NCI-H446 (cell line): ENCODE data around the gene RIIAD1.
"Not testable (repeated sequence)": the region's sequence is repeated elsewhere in the genome, so short reads cannot be mapped to it uniquely, and the experiment has no call there.

ENCODE experiments used
- DNase-seq, 2 experiments: peaks; one replicate each; lab custom pipeline; 2025; lab: John Stamatoyannopoulos, UW

Gene RIIAD1, protein sequence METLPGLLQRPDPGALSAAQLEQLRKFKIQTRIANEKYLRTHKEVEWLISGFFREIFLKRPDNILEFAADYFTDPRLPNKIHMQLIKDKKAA

DNA sequence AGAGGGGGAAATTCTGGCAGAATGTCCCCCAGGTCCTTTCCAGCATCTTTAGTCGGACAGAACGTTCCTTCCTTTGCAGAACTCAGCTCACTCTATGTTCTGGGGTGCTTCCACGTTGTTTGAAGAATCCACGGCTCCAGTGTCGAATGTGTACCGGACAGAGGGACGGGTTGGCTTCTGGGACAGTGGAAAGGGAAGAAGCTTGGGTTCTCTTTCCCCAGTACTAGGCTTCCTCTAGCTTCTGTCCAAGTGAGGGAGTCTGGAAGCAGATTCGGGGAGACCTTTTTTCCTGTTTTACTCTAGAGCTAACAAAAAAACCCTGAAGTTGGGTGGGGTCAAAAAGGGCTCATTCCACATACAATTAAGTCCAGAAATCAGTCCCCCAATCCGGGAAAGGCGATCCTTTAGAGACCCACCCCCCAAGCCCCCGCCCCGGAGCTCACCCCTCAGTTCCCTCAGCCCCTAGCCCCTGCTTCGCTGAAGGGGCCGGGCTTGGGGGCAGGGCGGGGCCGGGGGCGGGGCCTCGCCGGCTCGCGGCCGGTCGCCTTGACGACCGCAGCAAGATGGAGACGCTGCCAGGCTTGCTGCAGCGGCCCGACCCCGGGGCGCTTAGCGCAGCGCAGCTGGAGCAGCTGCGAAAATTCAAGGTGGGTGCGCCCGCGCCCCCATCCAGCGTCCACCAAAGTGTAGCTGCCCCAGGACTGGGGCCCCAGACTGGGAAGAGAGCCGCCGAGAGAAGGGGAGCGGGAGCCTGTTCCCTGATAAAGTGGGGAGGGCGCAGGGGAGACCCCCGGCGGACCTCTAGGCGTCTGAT lies at the start of gene RIIAD1:
Gene RIIAD1 (plus strand): TSS at position 549 of the 814 bp plus-strand sequence. CDS start 15 bp downstream, at position 564.
- DNase-seq: no peak

DNA sequence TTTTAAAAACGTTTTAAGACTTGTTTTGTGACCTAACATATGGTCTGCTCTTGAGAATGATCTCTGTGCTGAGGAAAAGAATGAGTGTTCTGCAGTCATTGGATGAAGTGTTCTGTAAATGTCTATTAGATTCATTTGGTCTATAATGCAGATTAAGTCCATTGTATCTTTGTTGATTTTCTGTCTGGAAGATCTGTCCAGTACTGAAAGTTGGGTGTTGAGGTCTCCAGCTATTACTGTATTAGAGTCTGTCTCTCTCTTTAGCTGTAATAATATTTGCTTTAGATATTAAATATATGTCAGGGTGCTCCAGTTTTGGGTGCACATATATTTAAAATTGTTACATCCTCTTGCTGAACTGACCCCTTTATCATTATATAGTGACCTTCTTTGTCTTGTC lies 47.9 kb upstream of the RIIAD1 start:
- DNase-seq: no peak

DNA sequence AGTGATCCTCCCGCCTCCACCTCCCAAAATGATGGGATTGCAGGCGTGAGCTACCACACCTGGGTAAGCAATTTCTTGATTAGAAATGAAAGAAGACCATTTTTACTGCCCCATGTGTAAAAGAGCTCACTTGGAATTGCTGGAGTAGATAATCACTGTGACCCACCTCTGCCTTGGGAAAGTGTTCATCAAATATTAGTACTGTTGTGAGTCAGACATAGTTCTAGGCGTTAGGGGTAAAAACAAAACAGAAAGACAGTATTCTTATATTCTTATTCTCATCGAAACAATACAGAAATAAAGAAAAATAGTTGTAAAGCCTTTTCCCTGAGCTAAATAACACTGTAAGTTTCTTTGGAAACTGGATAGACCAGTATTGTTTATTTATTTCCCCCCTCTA lies 40.9 kb upstream of the RIIAD1 start:
- DNase-seq: no peak

DNA sequence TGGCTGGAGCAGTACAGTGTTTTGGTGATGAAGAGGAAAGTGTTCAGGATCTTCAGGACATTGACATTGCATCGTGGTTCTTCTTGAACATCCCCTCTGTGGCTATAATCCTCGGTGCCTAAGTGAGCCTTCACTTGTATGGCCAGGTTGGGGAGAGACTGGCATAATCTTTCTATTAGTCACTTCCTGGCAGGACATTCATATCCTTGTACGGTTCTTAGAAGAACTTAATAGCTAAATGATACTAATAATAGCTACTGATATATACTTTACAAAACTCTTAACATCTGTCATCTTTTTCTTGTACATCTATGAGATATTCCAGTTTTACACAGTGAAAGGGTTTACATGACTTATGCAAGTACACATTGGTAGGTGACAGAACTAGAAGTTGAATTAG lies 40.5 kb upstream of the RIIAD1 start:
- DNase-seq: no peak

DNA sequence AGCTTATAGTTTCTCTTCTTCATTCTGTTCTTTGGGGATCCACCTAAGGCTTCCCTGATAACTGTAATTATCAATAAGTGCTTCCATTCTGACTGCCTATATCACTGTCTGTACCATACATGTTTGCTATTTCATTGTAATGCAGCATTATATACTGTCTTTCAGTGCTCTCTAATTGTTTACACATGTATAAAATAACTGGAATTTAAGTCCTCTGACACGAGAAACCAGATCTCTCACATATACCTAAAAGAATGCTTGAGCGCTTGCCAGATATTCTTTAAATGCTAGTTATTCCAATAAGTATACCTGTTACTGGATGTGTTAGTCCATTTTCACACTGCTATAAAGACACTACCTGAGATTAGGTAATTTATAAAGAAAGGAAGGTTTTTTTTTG lies 39.4 kb upstream of the RIIAD1 start:
- no peak for DNase-seq

DNA sequence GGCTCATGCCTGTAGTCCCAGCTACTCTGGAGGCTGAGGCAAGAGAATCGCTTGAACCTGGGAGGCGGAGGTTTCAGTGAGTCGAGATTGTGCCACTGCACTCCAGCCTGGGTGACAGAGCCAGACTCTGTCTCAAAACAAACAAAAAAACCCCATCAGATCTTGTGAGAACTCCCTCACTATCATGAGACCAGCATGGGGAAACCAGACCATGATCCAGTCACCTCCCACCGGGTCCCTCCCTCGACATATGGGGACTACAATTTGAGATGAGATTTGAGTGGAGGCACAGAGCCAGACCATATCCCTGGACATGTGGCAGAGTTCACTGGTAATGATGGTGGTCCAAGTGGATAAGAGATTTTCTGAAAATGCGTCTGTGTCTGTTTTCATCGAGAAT lies 38.4 kb upstream of the RIIAD1 start:
- not testable (repeated sequence) for DNase-seq

DNA sequence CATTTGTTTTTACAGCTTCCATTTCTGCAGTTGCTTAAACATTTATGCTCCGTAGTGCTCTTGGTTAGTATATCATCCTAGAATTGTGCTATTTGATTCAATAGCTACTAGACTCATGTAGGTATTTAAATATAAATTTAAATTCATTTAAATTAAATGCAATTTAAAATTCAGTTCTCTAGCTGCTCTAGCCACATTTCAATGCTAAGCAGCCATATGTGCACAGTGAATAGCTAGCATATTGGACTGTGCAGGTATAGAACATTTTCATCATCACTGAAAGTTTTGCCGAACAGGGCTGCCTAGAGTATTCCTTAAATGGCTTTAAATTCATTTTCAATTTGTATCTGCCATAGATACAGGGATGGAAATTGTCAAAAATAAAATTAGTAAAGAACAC lies 37.2 kb upstream of the RIIAD1 start:
- DNase-seq: no peak

DNA sequence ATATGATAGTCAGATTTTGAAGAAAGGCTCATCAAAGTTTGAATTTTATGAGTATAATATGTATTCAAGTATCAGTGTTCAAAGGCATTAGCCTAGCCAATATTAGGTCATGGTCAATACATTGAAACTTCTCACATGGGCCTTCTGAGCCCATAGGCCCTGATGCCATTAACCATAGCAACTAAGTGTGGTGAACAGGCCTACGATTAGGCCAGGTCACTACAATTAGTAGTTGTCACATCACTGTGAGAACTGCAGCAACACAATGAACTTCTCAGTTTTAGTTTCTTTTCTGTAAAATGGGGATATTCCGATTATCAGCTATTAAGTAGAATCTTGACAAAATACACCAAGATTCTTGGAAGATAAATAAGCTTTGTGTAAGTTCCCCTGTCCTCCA lies 34.8 kb upstream of the RIIAD1 start:
- no peak for DNase-seq

DNA sequence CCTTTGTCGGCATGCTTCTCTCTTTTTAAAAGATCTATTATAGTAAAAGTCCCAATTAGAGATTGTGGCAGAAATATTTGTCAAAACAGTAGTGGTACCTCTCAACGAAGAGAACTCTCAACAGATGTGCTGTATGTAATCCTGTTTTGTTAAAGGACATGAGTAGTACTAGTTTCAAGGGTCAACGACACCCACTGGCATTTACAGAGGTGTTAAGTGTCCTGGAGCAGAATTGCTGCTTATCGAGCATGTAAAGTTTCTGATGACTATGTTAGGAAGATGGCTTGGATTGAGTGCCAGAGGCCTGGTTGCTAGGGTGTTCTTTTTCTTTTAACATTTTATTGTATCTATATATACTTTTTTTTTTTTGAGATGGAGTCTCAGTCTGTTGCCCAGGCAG lies 31.8 kb upstream of the RIIAD1 start:
- no peak for DNase-seq

DNA sequence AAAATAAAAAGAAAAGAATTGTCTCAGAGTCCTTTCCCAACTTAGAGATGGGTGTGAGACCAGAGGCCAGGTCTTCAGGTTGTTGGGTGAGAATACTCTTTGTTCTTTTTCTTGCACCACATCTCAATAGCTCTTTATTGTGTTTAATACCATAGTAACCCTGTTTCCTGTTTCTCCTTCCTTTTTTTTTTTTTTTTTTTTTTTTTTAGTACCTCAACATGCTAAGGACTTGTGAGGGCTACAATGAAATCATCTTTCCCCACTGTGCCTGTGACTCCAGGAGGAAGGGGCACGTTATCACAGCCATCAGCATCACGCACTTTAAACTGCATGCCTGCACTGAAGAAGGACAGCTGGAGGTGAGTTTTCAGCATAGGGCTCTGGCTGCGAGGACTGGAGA lies 29.1 kb upstream of the RIIAD1 start:
- no peak for DNase-seq

DNA sequence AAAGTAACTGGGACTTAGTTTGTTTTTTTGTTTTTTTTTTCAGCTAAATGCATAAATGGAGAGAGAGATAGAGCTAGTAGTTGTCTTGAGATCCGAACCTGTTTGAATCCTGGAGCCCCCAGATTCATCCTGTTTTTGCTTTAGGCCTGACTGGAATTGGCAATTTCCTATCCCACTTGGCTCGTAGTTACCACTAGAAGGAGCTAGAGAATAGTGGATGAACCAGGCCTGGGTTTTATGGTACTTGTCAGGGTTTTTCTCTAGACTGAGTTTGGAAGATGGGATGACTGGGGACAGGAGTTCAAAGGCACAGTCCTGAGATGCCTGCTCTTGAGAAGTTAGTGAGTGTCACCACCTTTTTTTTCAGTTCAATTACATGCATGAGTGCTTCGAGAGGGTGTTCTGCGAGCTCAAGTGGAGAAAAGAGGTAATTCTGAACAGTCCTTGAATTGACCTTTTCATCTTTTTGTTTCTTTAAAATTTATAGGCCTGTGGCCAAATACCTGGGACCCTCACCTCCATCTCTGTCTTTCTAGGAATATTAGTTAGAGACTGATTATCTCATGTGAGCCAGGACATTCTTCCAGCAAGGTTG lies 28.2 kb upstream of the RIIAD1 start:
- DNase-seq: peak; percentile 24 to 50

DNA sequence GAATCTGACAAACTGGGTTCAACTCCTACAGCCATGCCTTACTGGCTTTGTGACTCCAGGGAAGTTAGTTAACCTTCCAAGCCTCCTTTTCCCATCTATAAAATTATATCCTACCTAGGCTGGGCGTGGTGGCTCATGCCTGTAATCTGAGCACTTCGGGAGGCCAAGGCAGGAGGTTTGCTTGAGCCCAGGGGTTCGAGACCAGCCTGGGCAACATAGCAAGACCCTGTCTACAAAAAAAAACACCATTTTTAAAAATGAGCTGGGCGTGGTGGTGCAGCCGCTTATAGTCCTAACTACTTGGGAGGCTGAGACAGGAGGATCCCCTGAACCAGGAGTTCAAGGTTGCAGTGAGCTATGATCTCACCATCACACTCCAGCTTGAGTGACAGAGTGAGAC lies 19.8 kb upstream of the RIIAD1 start:
- no peak for DNase-seq

DNA sequence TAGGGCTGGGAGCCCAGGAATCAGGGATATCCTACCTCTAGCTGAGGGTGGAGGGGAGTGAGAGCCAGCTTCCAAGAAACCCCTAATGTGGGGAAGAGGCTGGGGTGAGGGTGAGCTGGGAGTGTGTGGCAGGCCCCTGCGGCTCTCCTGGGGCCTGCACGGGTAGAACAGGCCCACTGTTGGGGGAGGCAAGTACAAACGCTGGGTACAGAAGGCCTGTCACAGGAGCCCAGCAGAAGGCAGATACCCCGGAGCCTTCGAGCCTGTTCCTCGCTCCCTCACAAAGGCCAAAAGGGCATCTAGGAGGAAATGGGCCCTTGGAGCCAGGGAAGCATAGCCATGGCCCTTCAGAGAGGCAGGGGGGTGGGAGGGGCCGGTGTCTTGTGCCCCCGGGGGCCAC lies 18.4 kb upstream of the RIIAD1 start:
- DNase-seq: no peak

DNA sequence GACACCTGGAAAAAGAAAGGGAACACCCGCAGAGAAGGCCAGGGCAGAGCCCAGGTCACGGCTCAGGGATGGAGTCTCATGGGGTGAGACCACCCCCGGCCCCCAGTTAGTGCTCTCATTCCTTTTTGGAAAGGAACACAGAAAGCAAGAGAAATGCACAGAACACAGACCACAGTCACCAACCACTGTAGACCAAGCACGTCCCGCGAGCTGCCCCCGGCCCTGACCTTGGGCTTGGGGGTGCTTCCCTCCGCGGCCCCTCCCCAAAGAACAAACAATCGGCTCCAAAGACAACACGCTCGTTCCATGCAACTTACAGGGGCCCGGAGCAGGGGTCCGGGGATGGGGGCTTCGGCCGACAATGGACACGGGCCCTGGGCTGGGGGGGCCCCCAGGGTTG lies 17.5 kb upstream of the RIIAD1 start:
- DNase-seq: no peak

DNA sequence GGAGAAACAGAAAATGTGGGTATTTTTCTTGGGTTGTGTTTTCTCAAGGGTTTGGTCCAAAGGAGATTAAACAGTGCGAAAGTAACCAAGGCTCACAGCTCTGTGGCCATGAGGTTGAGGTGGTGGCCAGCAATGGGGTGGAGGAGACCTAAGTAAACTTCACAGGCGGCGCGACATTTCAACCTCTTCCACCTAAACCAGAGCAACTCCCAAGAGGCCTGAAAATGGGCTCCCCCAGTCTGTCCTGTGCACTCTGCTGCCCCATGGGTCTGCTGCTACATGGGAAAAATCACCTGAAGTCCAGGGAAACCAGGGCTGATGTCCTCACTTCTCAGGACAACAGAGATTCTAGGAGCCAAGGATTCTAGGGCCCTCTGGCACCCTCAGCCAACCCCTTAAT lies 17.1 kb upstream of the RIIAD1 start:
- DNase-seq: no peak

DNA sequence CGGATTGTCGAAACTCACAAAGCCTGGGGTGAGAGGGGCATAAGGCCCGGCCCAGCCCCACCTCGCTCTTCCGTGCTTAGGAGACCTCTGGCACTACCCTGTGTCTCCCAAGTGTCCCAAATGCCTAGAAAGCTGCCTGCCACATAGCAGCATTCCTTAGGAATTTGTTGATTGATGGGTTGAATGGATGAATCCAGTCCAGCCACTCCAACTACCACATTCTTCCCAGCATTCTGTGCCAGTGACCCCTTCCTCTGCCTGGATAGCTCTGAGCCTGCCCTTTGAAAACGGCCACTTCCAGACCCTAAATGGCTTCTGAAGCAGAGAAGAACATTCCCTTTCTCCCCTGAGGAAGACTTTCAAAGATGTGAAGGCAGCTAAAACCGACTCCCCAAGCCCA lies 16.2 kb upstream of the RIIAD1 start:
- no peak for DNase-seq

DNA sequence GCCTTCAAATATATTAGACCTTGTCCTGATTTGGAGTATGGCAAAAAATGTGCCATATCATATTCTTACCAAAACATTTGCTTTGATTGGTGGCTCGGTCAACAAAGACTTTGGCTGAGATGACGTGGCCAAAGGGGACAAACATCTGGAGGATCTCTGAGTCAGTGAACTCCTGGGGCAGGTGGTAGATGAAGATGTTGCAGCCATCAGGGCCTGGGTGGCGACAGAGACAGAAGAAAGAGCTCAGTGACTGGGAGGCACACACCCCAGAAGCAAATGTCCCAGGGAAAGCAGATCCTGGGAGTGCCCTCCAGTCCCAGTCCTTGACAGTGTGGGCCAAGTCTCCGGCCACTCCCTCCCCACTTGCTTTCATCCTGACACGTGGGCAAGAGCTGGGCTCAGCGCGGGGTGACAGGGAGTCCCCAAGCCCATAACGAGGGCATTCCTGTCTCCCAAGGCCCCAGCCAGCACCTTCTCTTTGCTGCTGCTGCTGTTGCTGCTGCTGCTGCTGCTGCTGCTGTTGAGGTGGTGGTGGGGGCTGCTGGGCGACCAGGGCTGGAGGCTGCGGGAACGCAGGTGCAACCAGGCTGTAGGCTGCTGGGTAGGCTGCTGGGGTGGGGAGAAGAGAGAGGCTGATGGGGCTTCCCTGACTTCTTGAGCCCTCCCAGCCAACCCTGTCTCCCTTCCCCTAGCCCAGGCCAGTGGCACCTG lies 15.4 kb upstream of the RIIAD1 start:
- DNase-seq: no peak

DNA sequence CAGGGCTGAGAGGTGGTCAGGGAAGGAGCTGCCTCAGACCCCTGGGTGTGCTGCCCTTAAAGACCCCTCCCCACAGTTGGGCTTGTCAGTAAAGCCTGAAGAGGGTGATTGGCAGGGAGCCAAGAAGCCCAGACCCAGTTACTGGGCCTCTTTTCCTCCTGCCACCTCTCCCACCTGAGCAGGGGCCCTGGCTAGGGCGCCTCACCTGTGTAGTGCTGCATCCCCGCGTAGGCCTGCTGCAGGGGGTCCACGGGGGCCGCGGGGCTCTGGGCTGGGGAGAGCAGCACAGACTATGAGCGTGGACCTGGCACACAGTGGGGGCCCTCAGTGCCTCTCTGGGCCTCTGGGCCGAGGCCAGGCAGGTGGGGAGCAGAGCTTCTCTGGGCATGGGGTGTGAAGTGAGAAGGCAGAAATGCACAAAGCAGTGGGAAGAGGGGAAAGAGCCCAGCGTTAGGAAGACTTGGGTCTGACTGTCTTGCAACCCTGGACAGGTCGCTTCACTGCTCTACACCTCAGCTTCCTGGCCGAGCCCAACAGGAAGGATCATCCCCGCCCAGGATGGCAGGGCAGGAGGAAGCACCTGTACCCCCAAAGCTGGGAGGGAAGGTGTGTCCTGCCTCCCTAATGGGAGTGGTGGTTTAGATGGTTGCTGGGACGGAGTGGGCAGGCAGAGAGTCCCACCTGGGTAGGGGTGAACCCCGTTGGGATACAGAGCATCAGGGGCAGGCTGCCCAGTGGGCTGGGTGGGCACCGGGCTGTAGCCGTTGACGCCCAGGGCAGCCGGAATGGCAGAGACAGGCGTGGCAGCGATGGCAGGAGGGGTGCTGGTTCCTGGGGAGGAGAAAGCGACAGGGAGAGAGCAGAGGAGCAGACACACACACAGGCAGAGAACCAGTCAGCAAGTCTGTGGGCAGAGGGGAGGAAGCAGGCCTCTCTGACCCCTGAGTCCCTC lies 14.6 kb upstream of the RIIAD1 start:
- no peak for DNase-seq

DNA sequence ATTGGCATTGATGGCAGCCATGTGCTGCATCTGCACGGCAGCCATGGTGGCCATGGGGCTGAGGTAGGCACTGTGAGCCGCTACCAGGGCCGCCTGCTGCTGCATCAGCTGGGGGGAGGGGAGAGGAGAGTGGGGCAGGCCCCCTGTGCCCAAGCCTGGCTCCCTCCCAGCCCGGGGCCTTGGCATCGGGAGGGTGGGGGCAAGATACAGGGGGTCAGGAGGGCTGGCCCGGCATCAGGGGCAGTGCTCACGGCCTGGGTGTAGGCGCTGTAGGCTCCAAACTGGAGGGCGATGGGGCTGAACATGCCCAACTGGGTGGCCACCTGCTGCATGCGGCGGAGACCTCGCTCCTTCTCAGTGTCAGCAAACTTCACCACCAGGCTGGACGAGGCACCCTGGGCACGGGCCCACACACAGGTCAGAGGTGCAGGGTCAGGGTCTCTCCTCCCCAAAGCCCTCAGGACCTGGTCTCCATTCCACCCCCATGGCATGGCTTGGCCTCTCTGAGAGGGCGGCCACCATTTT lies 13.7 kb upstream of the RIIAD1 start:
- no peak for DNase-seq

DNA sequence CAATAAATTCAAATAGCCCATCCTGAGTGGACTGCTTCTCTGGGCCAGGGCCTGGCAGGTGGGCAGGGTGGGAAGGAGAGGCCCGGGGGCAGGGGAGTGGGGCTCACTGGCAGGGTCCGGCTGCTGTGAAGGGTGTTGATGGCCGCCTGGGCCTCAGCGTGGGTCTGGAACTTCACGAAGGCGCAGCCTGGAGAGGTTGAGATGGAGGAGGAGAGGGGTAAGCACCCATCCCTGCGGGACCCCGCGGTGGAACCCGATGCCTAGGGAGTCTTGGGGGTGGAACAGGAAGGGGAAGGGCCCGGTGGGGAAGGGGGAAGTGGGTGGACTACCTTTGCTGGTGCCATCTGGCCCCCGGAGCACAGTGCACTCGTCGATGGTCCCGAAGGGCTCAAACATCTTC lies 12.4 kb upstream of the RIIAD1 start:
- no peak for DNase-seq

DNA sequence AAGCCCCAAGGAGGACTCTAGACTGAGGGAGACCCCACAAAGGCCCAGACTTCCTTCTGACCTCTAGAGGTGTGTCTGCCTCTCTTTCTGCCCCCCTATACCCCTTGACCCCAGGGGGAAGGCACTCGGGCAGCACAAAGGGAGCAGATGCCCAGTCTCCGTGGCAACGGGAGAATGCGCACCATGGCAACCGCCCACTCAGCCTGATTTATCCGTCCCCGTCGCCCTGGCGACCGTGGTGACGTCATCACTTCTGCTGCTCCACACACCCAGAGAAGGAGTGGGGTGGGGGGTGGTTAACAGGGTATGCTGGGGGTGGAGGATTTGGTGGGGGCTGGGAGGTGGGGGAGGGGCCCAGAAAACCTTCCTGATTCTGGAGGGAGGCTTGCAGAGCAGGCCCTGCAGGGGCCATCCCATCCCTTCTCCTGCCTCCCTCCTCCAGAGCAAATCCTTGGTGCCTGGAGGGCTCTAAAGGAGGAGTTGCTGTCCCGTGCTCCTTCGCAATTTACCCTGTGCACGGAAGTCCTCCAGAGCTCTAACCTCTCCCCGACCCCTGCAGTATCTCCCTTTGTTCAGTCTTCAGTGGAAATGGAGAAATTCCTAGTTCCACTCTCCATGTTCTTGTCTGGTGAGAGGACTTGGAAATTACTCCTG lies 11.0 kb upstream of the RIIAD1 start:
- peak; percentile 31 to 36 for DNase-seq
